ENCODE measurements around the gene SNAP29.
A peak's percentile ranks its signal among the peaks of the same experiment; 100 is the strongest.

SNAP29 gene

DNA sequence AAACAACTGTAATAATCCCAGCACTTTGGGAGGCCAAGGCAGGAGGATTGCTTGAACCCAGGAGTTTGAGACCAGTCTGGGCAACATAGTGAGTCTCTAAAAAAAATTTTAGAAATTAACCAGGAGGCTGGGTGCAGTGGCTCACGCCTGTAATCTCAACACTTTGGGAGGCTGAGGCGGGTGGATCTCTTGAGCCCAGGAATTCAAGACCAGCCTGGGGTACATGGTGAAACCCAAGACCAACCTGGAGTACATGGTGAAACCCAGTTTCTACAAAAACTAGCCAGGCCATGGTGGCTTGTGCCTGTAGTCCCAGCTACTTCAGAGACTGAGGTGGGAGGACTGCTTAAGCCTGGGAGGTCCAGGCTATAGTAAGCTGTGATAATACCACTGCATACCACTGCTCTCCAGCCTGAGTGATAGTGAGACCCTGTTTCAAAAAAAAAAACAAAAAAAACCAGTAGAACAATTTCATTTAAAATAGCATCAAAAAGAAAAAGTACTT lies 11.4 kb upstream of the SNAP29 start:
- DNase-seq (ENCODE audit: insufficient read length, low spot score): no peak
- TF ChIP-seq, protein P1, sequence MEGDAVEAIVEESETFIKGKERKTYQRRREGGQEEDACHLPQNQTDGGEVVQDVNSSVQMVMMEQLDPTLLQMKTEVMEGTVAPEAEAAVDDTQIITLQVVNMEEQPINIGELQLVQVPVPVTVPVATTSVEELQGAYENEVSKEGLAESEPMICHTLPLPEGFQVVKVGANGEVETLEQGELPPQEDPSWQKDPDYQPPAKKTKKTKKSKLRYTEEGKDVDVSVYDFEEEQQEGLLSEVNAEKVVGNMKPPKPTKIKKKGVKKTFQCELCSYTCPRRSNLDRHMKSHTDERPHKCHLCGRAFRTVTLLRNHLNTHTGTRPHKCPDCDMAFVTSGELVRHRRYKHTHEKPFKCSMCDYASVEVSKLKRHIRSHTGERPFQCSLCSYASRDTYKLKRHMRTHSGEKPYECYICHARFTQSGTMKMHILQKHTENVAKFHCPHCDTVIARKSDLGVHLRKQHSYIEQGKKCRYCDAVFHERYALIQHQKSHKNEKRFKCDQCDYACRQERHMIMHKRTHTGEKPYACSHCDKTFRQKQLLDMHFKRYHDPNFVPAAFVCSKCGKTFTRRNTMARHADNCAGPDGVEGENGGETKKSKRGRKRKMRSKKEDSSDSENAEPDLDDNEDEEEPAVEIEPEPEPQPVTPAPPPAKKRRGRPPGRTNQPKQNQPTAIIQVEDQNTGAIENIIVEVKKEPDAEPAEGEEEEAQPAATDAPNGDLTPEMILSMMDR (IDR thresholded peaks at IDR 0.05; ENCODE audit: insufficient read depth, missing control alignments): no peak
- no peak for FAIRE-seq

GRCh38 chr22:20852076-20852475 lies 6.7 kb upstream of the SNAP29 start:
- FAIRE-seq: no peak

DNA sequence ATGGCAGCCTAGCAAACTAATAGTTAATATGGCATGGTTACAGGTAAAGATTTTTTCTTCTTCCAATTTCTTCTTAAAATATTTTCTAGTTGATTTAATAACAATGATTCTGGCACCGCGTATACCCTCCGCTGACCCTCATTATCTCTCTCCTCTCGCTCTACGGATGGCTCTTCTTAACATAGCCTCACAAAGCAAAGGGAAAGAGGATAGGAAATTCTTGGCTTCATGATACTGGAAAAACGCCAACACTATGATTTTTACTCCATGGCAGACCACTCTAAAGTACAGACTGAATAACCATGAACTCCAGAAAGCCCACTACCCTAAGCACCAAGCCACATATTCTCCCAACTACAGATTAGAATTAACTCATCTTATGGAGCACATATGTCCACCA lies 6.3 kb upstream of the SNAP29 start:
- TF ChIP-seq, protein P1 (IDR thresholded peaks at IDR 0.05; ENCODE audit: insufficient read depth, missing control alignments): no peak
- FAIRE-seq: no peak

More at GRCh38 chr22:20852076-20852475, 6.7 kb upstream of the SNAP29 start:
- TF ChIP-seq, protein P1 (IDR thresholded peaks at IDR 0.05; ENCODE audit: insufficient read depth, missing control alignments): no peak
- DNase-seq (ENCODE audit: insufficient read length, low spot score): no peak

DNA sequence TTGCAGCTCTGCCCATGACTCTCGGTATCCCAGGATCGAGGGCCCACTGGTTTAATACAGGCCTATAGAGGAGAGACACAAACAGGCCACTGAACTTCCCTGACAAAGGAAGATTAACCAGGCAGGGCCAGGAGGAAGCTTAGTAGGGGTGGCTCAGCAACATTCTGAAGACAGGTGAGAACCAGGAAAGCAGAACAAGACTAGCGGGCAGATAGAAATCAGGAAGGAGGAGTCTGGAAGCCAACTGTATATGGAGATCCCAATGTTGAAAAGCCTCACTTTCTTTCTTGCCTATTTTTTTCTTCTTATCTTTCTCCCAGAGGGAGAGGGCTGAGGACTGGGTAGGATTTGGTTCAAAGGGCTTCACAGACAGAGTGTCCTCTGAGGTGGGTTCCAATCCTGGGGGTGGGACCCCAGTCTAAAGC lies 5.6 kb upstream of the SNAP29 start:
- TF ChIP-seq, protein P1 (IDR thresholded peaks at IDR 0.05; ENCODE audit: insufficient read depth, missing control alignments): no peak
- FAIRE-seq (no peak), DNase-seq (ENCODE audit: insufficient read length, low spot score) (no peak)

More for the DNA sequence above, 6.3 kb upstream of the SNAP29 start:
- no peak for DNase-seq (ENCODE audit: insufficient read length, low spot score)

DNA sequence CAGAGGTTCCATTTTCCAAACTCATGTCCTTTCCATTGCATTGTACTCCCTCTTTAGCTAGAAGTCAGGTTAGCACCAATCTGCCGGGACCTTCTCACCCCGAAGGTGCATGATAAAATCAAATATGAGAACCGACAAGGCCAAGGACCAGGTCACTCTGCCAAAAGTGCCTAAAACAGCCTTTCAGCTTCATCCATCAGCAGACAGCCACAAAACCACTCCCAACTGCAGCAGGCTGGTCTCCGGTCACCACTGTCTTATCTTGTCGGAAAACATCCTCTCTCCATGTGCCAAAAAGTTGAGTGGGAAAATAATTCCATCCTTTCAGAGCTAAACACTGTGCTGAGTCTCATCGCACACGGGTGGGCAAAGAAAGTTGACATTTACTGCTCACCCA lies 1.6 kb upstream of the SNAP29 start:
- TF ChIP-seq, protein P1 (IDR thresholded peaks at IDR 0.05; ENCODE audit: insufficient read depth, missing control alignments): no peak
- no peak for FAIRE-seq

DNA sequence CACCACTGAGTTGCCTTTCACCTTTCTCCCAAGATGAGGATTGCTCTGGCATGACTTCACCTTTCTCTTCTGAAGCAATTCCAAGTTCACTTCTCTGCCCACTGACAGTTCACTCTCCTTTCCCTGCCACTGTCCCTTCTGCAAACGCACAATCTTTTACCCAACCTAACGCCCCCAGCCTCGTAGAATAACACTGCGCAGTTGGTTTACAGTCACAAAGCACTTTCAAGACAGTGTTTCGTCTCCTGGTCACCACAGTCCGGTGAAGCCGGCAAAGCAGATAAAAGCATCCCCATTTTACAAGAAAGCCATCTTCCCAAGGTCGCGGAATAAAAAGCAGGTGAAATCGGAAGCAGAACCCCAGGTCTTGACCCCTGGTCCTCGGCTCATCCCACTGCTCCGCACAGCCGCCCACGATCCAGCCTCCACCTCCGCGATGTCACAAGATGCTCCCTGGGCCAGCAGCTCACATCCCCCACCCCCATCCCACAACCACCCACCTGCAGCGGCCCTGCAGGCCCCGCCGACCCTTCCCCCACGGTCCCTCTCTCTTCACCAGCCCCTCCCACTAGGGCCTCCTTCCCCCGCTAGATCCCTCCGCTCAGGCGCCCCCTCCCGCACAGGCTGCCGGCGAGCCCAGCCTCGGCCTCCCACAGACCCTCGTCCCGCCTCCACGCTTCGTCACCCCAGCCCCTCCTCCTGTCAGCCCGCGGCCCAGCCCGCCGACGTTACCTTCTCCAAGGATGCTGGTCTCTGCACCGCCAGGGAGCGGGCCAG lies 781 bp upstream of the SNAP29 start:
- DNase-seq (ENCODE audit: insufficient read length, low spot score) (peak; percentile 89), FAIRE-seq (no peak)
- TF ChIP-seq, protein P1 (IDR thresholded peaks at IDR 0.05; ENCODE audit: insufficient read depth, missing control alignments): no peak

More for the DNA sequence above, 1.6 kb upstream of the SNAP29 start:
- no peak for DNase-seq (ENCODE audit: insufficient read length, low spot score)

- no peak for DNase-seq (ENCODE audit: insufficient read length, low spot score)
- FAIRE-seq: no peak
- TF ChIP-seq, protein P1 (IDR thresholded peaks at IDR 0.05; ENCODE audit: insufficient read depth, missing control alignments): no peak
Measured at GRCh38 chr22:20859615-20860014, 808 bp downstream of the SNAP29 start.
